SU-DHL-6 (cell line): Measurements from ENCODE around the gene PRSS12.

Experiments used
- H2AFZ ChIP-seq: fragments of 200-600 bp; sonication (generic); 2 replicates; pipeline ENCODE4 v1.6.1; 2014; ENCODE audit warnings: low read depth, mild to moderate bottlenecking, moderate library complexity, mixed read lengths, antibody characterized with exemption, low read length; ENCODE audit not compliant: severe bottlenecking
- H3F3A ChIP-seq: fragments of 200-600 bp; shearing (Covaris generic); 2 replicates; pipeline ENCODE4 v1.6.0; 2016; ENCODE audit warnings: antibody characterized with exemption, mild to moderate bottlenecking; ENCODE audit not compliant: insufficient read depth
- H3K27ac ChIP-seq: fragments of 200-600 bp; sonication (generic); 2 replicates; pipeline ENCODE4 v1.5.1; 2016; ENCODE audit warnings: low read depth, mild to moderate bottlenecking, low read length, moderate library complexity, mixed read lengths
- H3K27me3 ChIP-seq: fragments of 200-600 bp; sonication (generic), shearing (Covaris generic); 2 replicates; pipeline ENCODE4 v1.6.0; 2014; ENCODE audit warnings: mild to moderate bottlenecking, low read length
- H3K36me3 ChIP-seq: fragments of 200-600 bp; sonication (generic); 2 replicates; pipeline ENCODE4 v1.6.1; 2014; ENCODE audit warnings: mild to moderate bottlenecking, low read length, mixed read lengths
- H3K4me2 ChIP-seq: fragments of 300-600, 200-600 bp; shearing (Covaris generic), sonication (generic); 2 replicates; pipeline ENCODE4 v1.6.0; 2014; ENCODE audit warnings: low read length, low read depth, mild to moderate bottlenecking; ENCODE audit not compliant: poor library complexity, severe bottlenecking
- H3K4me3 ChIP-seq: fragments of 200-600 bp; sonication (generic); 2 replicates; pipeline ENCODE4 v1.5.1; 2014; ENCODE audit warnings: antibody characterized with exemption, low read length, mild to moderate bottlenecking, mixed read lengths; ENCODE audit not compliant: insufficient read depth, poor library complexity, severe bottlenecking
- H3K79me2 ChIP-seq: fragments of 200-600 bp; sonication (generic); 2 replicates; pipeline ENCODE4 v1.6.1; 2014; ENCODE audit warnings: mild to moderate bottlenecking, low read length, moderate library complexity; ENCODE audit not compliant: insufficient read depth
- H3K9ac ChIP-seq: fragments of 200-600 bp; sonication (generic); 2 replicates; pipeline ENCODE4 v1.7.0; 2014; ENCODE audit warnings: mild to moderate bottlenecking, low read length
- H3K9me2 ChIP-seq: fragments of 200-600 bp; sonication (generic); replicated peaks from 2 replicates; pipeline ENCODE4 v1.6.1; 2014; ENCODE audit warnings: low read length; ENCODE audit not compliant: insufficient read depth
- H3K9me3 ChIP-seq: fragments of 200-600 bp; sonication (generic); 2 replicates; pipeline ENCODE4 v1.6.1; 2014; ENCODE audit warnings: low read length, mixed read lengths; ENCODE audit not compliant: insufficient read depth
- H4K20me1 ChIP-seq: fragments of 200-600 bp; sonication (generic); 2 replicates; pipeline ENCODE4 v1.6.1; 2014; ENCODE audit warnings: low read depth, mild to moderate bottlenecking, antibody characterized with exemption, low read length, moderate library complexity, mixed read lengths
- EZH2phosphoT487 ChIP-seq: fragments of 200-600 bp; sonication (generic), shearing (Covaris generic); conservative IDR thresholded peaks from 2 replicates; pipeline ENCODE4 v1.6.1; 2018; ENCODE audit warnings: mild to moderate bottlenecking, antibody characterized with exemption, low read length, moderate library complexity, mixed read lengths
- TF ChIP-seq, protein P1 (sequence below): fragments of 200-600 bp; sonication (generic); IDR thresholded peaks from one replicate; pipeline ENCODE4 v1.5.1; 2017; ENCODE audit warnings: antibody characterized with exemption, mild to moderate bottlenecking, low read length, moderate library complexity; ENCODE audit not compliant: insufficient read depth, poor library complexity, severe bottlenecking

Gene PRSS12

DNA sequence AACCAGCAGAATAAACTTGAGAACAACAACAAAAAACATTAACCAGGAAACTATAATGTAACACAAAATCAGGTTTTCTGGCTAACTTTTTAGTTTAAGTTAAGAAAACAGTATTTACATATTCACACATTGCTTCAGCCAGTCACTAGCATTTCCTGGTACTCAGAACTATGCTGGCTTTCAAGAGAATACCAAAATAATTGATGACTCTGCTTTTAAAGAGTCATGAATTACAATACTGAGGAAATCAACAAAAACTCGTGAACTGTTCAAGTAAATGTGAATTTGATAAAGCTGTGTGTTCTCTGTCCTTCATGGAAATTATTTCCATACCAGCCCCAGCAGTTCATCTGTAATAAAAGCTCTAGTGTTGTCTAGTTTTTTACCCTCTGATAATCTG, 27.4 kb downstream of the PRSS12 start:
- no peak for TF ChIP-seq EZH2phosphoT487
- TF ChIP-seq, protein P1, sequence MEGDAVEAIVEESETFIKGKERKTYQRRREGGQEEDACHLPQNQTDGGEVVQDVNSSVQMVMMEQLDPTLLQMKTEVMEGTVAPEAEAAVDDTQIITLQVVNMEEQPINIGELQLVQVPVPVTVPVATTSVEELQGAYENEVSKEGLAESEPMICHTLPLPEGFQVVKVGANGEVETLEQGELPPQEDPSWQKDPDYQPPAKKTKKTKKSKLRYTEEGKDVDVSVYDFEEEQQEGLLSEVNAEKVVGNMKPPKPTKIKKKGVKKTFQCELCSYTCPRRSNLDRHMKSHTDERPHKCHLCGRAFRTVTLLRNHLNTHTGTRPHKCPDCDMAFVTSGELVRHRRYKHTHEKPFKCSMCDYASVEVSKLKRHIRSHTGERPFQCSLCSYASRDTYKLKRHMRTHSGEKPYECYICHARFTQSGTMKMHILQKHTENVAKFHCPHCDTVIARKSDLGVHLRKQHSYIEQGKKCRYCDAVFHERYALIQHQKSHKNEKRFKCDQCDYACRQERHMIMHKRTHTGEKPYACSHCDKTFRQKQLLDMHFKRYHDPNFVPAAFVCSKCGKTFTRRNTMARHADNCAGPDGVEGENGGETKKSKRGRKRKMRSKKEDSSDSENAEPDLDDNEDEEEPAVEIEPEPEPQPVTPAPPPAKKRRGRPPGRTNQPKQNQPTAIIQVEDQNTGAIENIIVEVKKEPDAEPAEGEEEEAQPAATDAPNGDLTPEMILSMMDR, result no peak
- no peaks in the 10 kb centered on the region for H3K36me3 ChIP-seq
- no peak overlapping the region for H2AFZ ChIP-seq
- no peaks in the 10 kb centered on the region for H3F3A ChIP-seq
- no peaks in the 10 kb centered on the region for H3K9me3 ChIP-seq
- no peak overlapping the region for H3K4me2 ChIP-seq
- H3K9me2 ChIP-seq, result no peaks in the 10 kb centered on the region
- no peaks in the 10 kb centered on the region for H4K20me1 ChIP-seq
- no peaks in the 10 kb centered on the region for H3K79me2 ChIP-seq
- H3K27me3 ChIP-seq, result no peaks in the 10 kb centered on the region
- no peak overlapping the region for H3K27ac ChIP-seq
- H3K9ac ChIP-seq, result no peak overlapping the region
- H3K4me3 ChIP-seq, result no peak overlapping the region

- Histone ChIP-seq H3K9ac (no peak overlapping the region), H3K36me3 (no peaks in the 10 kb centered on the region), H3K4me3 (no peak overlapping the region), H3K79me2 (no peaks in the 10 kb centered on the region), H3K27ac (no peak overlapping the region), H2AFZ (no peak overlapping the region), H4K20me1 (no peaks in the 10 kb centered on the region), H3K4me2 (no peak overlapping the region), H3F3A (no peaks in the 10 kb centered on the region), H3K9me3 (no peaks in the 10 kb centered on the region), H3K27me3 (no peaks in the 10 kb centered on the region), H3K9me2 (no peaks in the 10 kb centered on the region)
- TF ChIP-seq EZH2phosphoT487, result no peak
Measured at GRCh38 chr4:118322831-118323502, 29.8 kb downstream of the PRSS12 start.

- Histone ChIP-seq H3K9me3 (no peaks in the 10 kb centered on the region), H4K20me1 (no peaks in the 10 kb centered on the region), H3F3A (no peaks in the 10 kb centered on the region), H3K36me3 (no peaks in the 10 kb centered on the region), H3K9me2 (no peaks in the 10 kb centered on the region), H3K27ac (no peak overlapping the region), H3K4me3 (no peak overlapping the region), H3K4me2 (no peak overlapping the region), H3K79me2 (no peaks in the 10 kb centered on the region), H3K27me3 (no peaks in the 10 kb centered on the region), H2AFZ (no peak overlapping the region), H3K9ac (no peak overlapping the region)
- TF ChIP-seq, protein P1, result no peak
- no peak for TF ChIP-seq EZH2phosphoT487
Measured at GRCh38 chr4:118318931-118319330, 33.9 kb downstream of the PRSS12 start.

GRCh38 chr4:118317691-118318090, 35.1 kb downstream of the PRSS12 start:
- Histone ChIP-seq H3K4me2 (no peak overlapping the region), H3K27me3 (no peaks in the 10 kb centered on the region), H3K9me3 (no peaks in the 10 kb centered on the region), H3K27ac (no peak overlapping the region), H3K4me3 (no peak overlapping the region), H4K20me1 (no peaks in the 10 kb centered on the region), H2AFZ (no peak overlapping the region), H3K9me2 (no peaks in the 10 kb centered on the region), H3F3A (no peaks in the 10 kb centered on the region), H3K36me3 (no peaks in the 10 kb centered on the region), H3K79me2 (no peaks in the 10 kb centered on the region), H3K9ac (no peak overlapping the region)
- no peak for TF ChIP-seq EZH2phosphoT487
- TF ChIP-seq, protein P1, result no peak
